ENCODE measurements around the gene ENOX1.

The ENOX1 gene

DNA sequence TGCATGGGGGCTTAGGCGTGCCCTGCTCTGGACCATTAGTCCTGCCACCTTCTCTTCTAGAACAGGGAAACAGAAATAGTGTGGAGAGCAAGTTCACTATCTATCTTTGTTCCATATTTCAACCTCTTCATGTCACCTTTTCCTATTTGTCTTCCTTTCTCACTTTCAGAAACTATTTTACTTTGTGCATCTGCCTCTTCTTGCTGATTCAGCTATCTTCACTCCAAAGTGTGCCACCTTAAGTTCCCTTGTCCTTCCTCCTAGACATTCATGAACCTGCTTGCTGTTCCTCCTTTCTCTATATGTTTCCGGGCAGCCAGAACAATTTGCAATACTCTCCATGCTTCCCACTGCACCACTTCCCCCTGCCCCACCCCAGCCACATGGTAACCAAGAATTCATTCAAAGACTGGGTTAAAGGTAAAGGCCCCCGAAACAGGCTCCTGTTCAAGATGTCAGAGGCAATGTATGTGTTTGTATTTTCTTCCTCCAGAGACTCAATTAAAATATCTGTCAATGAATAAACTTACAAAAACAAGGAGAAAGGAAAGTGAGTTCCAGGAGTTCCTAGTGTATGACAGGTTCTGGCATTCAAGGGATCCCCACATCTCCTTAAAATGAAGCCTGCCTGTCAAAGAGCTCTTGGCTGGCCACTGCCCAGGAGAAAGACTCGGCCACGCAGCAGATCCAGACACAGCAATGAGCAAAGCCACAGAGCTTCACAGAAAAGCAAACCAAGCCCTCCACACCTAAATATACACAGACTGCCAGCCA is 495.3 kb downstream of the ENOX1 start:
- TF ChIP-seq ZFX (IDR thresholded peaks at IDR 0.05): no peak
- TF ChIP-seq, protein P1, sequence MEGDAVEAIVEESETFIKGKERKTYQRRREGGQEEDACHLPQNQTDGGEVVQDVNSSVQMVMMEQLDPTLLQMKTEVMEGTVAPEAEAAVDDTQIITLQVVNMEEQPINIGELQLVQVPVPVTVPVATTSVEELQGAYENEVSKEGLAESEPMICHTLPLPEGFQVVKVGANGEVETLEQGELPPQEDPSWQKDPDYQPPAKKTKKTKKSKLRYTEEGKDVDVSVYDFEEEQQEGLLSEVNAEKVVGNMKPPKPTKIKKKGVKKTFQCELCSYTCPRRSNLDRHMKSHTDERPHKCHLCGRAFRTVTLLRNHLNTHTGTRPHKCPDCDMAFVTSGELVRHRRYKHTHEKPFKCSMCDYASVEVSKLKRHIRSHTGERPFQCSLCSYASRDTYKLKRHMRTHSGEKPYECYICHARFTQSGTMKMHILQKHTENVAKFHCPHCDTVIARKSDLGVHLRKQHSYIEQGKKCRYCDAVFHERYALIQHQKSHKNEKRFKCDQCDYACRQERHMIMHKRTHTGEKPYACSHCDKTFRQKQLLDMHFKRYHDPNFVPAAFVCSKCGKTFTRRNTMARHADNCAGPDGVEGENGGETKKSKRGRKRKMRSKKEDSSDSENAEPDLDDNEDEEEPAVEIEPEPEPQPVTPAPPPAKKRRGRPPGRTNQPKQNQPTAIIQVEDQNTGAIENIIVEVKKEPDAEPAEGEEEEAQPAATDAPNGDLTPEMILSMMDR (conservative IDR thresholded peaks at IDR 0.05): no peak
- H3K27ac ChIP-seq: no peak overlapping the region

DNA sequence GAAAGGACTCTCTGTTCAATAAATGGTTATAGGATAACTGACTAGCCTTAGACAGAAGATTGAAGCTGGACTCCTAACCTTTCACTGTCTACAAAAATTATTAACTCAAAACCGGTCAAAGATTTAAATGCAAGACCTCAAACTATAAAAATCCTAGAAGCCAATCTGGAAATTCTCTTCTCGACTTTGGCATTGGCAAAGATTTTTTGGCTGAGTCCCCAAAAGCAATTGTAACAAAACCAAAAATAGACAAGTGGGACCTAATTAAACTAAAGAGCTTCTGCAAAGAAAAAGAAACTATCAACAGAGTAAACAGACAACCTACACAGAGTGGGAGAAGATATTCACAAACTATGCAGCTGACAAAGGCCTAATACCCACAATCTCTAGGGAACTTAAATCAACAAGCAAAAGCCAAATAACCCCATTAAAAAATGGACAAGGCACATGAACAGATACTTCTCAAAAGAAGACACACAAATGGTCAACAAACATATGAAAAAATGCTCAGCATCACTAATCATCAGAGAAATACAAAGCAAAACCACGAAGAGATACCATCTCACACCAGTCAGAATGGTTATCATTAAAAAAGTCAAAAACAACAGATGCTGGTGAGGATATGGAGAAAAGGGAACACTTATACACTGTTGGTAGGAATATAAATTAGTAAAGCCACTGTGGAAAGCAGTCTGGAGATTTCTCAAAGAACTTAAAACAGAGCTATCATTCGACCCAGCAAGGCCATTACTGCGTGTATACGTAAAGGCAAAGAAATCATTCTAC is 497.1 kb downstream of the ENOX1 start:
- no peak for TF ChIP-seq ZFX (IDR thresholded peaks at IDR 0.05)
- TF ChIP-seq, protein P1 (conservative IDR thresholded peaks at IDR 0.05): no peak
- H3K27ac ChIP-seq: no peak overlapping the region

DNA sequence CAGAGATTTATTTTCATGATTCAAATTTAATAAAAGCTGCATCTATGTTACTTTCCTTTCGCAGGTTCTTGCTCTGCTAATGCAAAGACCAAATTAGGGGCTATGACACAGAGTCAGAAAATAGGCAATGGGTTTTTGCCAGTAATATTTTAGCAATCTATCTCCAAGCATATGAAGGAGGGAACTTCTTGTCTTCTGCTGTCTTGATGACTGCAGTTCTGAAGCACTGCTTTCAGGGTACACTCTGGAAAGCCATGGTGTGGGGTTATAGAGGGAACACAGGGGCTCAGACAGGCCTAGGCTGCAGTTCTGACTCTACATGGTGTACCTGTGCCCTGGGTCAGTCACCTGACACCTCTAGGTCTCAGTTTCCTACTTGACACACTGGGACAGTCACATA is 500.0 kb downstream of the ENOX1 start:
- H3K27ac ChIP-seq: no peak overlapping the region
- TF ChIP-seq, protein P1 (conservative IDR thresholded peaks at IDR 0.05): no peak
- TF ChIP-seq ZFX (IDR thresholded peaks at IDR 0.05): no peak

DNA sequence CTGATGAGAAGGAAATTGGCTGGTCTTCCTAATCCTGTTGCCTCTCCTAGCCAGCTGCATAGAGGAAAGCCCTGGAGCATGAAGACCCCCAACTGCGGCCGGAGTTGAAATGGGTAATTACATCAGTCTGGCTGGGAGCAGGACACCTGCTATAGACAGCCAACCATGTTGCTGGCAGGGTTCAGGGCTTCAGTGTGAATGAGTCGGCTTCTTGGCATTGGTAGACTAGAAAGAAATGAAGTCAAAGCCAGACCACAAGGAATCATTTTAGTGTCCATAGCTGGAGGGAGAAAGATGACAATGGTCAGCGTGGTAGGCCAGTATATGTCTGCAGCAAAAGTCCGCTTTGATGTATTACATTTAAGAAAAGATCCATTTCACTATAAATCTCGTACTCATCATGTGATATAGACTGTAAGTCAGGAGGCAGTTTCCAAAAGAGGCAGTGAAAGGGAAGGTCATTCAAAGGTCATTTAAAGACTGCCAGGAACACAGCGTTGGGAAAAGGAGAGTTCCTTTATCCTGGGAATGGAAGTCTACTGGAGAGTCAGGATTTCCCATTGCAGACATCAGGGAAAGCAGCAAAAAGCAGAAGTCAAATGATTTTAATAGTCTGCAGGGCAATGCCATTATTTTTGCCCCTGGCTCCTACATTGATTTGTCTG is 500.7 kb downstream of the ENOX1 start:
- TF ChIP-seq, protein P1 (conservative IDR thresholded peaks at IDR 0.05): no peak
- TF ChIP-seq ZFX (IDR thresholded peaks at IDR 0.05): no peak

DNA sequence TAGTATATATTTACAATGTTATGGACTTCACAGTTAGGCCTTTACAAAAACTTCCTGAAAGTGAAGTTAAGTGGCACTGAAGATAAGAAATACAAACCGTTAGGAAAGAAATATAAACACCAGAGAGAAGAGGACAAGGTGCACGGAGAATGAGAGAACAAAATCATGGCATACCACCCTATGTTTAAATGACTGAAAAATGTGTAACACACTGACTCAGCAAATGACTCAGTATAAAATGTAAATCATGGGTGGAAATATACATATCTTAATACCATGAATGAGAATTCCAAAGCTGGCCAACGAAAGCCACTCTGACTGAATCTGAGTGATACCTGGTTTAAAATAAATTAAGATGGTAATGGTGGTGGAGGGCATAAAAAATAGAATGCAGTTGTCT is 502.6 kb downstream of the ENOX1 start:
- no peak overlapping the region for H3K27ac ChIP-seq
- TF ChIP-seq, protein P1 (conservative IDR thresholded peaks at IDR 0.05): no peak
- TF ChIP-seq ZFX (IDR thresholded peaks at IDR 0.05): no peak

More for the DNA sequence above, 500.7 kb downstream of the ENOX1 start:
- no peak overlapping the region for H3K27ac ChIP-seq

DNA sequence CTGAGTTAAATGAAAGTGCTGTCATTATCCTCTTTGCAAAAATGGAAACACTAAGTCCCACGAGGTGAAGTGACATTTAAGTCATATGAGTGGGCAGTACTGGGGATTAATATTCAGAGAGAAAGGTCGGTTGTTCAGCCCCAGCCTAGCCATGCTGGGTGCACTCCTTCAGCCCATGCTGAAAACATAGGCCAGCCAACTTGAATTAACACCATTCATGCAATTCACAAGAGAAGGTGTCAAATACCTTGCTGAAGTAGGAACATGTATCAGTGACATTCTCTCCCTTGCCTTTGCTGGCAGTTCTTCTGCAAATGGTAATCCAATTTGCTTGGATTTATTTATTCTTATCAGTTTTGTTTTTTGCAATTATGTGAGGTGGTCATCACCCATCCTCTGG is 507.1 kb downstream of the ENOX1 start:
- no peak overlapping the region for H3K27ac ChIP-seq
- no peak for TF ChIP-seq ZFX (IDR thresholded peaks at IDR 0.05)
- TF ChIP-seq, protein P1 (conservative IDR thresholded peaks at IDR 0.05): no peak

DNA sequence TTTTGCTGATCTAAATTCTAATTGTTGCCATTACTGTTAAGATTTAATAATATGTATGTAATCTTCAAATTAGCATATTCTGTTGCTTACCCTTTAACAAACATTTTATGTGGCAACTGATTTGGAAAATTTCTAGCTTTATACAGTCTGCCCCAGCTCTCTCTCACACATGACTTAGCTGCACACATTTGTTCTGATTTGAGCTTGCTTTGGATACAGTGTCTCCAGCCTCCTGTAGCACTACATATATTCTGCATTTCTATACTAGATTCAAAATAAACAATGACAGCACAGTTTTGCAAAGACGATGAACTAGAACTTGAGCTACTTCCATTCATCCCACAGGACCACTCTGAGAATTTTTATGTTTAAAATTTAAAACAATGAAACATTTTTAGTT is 508.6 kb downstream of the ENOX1 start:
- TF ChIP-seq ZFX (IDR thresholded peaks at IDR 0.05): no peak
- TF ChIP-seq, protein P1 (conservative IDR thresholded peaks at IDR 0.05): no peak
- H3K27ac ChIP-seq: no peak overlapping the region

Measured in C4-2B (cell line).